Colonic mucosa (tissue), 4 donors: ENCODE data around the gene EPHA5. TPM values are rescaled to one million over a fixed set of nuclear protein-coding genes. Genes with fewer than 3 reads are reported as not detected.
A peak's percentile ranks its signal among the peaks of the same experiment; 100 is the strongest.

Experiments used
- DNase-seq: peaks from one replicate; pipeline ENCODE4 v3.0.0-alpha.2; 2020
- H3K27ac ChIP-seq: fragments of 200-600 bp; one replicate; pipeline ENCODE4 v1.8.0; 2021
- H3K27me3 ChIP-seq: fragments of 200-600 bp; one replicate; pipeline ENCODE4 v1.8.0; 2021
- H3K36me3 ChIP-seq: fragments of 200-600 bp; one replicate; pipeline ENCODE4 v1.8.0; 2021
- H3K4me1 ChIP-seq: fragments of 200-600 bp; one replicate; pipeline ENCODE4 v1.8.0; 2021; ENCODE audit warnings: mild to moderate bottlenecking
- H3K4me3 ChIP-seq: fragments of 200-600 bp; one replicate; pipeline ENCODE4 v1.8.0; 2021
- H3K9ac ChIP-seq, 2 donors: one replicate each; pipeline ENCODE4 v1.7.0; 2013; ENCODE audit warnings: control low read depth in 2 of 2, low read depth in 2 of 2, low read length in 2 of 2
- H3K9me3 ChIP-seq: fragments of 200-600 bp; one replicate; pipeline ENCODE4 v1.8.0; 2021
- intact Hi-C: fragments of 100-400 bp; cut with DNase I; formaldehyde crosslinking; loops from one replicate; pipeline ENCODE4 v1.14.1; 2022
- total RNA-seq, 2 donors: library from RNA; stranded (reverse); fragmentation: NEBNext Ultra II Directional in 1 of 2; extraction: Animal tissue kit (Norgen Biotek cat#: 25700) in 1 of 2; gene quantifications; one replicate each; pipeline ENCODE4 v1.2.1, GENCODE V29; 2021
- TF ChIP-seq, protein P1 (sequence below): fragments of 200-600 bp; IDR thresholded peaks from one replicate; pipeline ENCODE4 v1.8.0; 2022; ENCODE audit warnings: antibody characterized with exemption, mild to moderate bottlenecking
- donor health status: healthy.
- donor health status: DM: no; HTN: no; CAD: no.
- donor health status: DM: no; HTN: no; CAD: no.

The EPHA5 gene
- total RNA-seq, 2 donors from 2014 or later, result 0.07 to 0.13 TPM

DNA sequence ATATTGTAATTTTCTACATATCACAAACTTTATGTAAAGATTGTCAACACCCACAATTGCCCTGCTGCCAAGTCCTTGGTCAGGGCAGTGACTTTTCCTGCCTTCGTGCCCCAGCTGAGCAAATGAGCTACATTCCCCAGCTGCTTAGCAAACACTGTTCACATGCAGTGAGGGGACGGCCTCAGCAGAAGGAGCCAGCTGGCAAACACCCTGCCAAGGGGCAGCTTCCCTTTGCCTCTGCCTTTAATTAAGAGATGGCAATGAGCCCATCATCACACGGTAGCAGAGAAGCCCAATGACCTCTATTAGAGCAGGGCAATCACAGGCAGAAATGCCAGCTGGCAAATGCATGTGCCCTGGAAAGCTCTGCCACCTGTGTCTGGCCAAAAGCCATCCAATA, 253.4 kb downstream of the EPHA5 start:
- no peak overlapping the region for H3K9ac ChIP-seq
- no peaks in the 10 kb centered on the region for H3K36me3 ChIP-seq
- H3K4me3 ChIP-seq, result no peak overlapping the region
- TF ChIP-seq, protein P1, sequence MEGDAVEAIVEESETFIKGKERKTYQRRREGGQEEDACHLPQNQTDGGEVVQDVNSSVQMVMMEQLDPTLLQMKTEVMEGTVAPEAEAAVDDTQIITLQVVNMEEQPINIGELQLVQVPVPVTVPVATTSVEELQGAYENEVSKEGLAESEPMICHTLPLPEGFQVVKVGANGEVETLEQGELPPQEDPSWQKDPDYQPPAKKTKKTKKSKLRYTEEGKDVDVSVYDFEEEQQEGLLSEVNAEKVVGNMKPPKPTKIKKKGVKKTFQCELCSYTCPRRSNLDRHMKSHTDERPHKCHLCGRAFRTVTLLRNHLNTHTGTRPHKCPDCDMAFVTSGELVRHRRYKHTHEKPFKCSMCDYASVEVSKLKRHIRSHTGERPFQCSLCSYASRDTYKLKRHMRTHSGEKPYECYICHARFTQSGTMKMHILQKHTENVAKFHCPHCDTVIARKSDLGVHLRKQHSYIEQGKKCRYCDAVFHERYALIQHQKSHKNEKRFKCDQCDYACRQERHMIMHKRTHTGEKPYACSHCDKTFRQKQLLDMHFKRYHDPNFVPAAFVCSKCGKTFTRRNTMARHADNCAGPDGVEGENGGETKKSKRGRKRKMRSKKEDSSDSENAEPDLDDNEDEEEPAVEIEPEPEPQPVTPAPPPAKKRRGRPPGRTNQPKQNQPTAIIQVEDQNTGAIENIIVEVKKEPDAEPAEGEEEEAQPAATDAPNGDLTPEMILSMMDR, result no peak
- H3K27ac ChIP-seq, result no peak overlapping the region
- H3K4me1 ChIP-seq, result no peaks in the 10 kb centered on the region
- DNase-seq, result peak; percentile 31
- no peaks in the 10 kb centered on the region for H3K27me3 ChIP-seq
- H3K9me3 ChIP-seq, result no peaks in the 10 kb centered on the region
- intact Hi-C loops, result no loop called here

DNA sequence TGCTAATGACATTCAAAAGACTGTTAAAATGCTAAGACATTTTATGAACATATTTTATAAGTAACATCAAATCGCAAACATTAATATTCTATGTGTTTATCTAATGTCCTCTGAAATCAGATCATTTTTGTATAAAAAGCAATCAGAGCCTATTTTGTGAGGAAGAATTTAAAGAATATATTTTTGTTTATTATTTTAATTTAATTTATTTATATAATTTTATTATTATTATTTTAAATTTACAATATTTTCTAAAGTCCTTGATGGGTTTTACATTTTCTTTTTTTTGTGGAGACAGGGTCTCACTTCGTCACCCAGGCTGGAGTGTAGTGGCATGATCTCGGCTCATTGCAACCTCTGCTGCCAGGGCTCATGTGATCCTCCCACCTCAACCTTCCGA, 262.8 kb downstream of the EPHA5 start:
- DNase-seq, result no peak
- intact Hi-C loops, result no loop called here
- H3K9me3 ChIP-seq, result no peaks in the 10 kb centered on the region

DNA sequence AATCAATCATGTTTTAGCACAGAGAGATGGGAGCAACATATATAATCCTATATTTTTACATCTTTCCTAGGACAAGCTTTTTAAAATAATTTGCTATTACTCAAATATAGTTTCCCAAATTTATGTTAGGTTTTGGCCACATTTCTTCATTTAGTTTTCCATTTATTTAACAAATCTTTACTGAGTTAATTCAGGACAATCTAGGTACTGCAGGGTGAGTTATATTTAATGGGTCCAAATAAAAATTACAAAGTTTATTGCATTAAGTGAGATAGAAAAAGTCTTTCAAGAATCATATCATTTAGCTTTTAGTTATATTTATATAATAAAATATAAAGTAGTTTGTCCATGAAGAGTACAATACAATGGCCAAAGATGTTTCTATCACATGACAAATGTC, 269.2 kb downstream of the EPHA5 start:
- Histone ChIP-seq H3K36me3 (no peaks in the 10 kb centered on the region), H3K27me3 (no peaks in the 10 kb centered on the region), H3K4me1 (no peaks in the 10 kb centered on the region), H3K9me3 (no peaks in the 10 kb centered on the region), H3K9ac (no peak overlapping the region), H3K4me3 (no peak overlapping the region), H3K27ac (no peak overlapping the region)
- TF ChIP-seq, protein P1, result no peak
- intact Hi-C loops, result no loop called here
- no peak for DNase-seq

More for the DNA sequence above, 262.8 kb downstream of the EPHA5 start:
- Histone ChIP-seq H3K4me1 (no peaks in the 10 kb centered on the region), H3K9ac (no peak overlapping the region), H3K4me3 (no peak overlapping the region), H3K36me3 (no peaks in the 10 kb centered on the region), H3K27me3 (no peaks in the 10 kb centered on the region), H3K27ac (no peak overlapping the region)
- TF ChIP-seq, protein P1, result no peak

DNA sequence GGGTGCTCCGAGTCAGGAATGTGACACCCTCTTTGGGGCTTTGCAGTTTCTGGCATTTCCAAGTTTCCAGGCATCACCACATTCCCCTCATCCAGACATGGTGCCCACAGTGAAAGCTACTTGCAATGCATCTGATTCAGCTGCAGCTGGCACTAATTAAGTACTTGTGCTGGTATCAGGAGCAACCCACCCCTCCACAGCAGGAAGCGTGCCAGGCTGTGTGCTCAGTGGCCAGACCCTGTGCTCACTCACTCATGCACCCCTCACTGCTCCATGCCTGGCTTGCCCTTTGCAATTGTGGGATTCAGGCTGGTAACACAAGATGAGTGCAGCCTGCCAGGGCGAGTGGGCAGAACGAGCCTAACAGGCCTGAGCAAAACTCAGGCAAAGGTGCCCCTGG, 271.2 kb downstream of the EPHA5 start:
- Histone ChIP-seq H3K9me3 (no peaks in the 10 kb centered on the region), H3K27ac (no peak overlapping the region), H3K27me3 (no peaks in the 10 kb centered on the region), H3K9ac (no peak overlapping the region), H3K36me3 (no peaks in the 10 kb centered on the region), H3K4me3 (no peak overlapping the region), H3K4me1 (no peaks in the 10 kb centered on the region)
- intact Hi-C loops, result no loop called here
- TF ChIP-seq, protein P1, result no peak
- no peak for DNase-seq

DNA sequence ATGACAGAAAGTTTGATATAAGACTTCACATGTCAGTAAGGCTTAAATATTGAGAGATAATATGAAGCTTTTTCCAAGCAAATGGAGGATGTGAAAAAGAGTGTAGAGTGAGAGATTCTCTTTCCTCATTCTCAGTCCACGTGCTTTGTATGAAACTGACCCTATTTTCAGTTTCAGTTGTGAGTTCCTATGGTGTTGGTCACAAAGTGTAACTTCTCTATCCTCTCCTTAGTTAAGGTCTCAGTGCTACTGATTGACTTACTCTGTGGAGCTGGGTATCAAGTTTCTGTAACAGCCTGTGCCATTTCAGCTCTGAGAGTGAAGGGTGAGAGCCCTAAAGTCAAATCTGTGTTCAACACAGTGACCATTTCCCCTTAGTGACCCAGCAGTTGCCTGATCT, 277.2 kb downstream of the EPHA5 start:
- DNase-seq, result no peak
- TF ChIP-seq, protein P1, result no peak
- H3K27ac ChIP-seq, result no peak overlapping the region
- no peaks in the 10 kb centered on the region for H3K27me3 ChIP-seq
- H3K9ac ChIP-seq, result no peak overlapping the region
- no peaks in the 10 kb centered on the region for H3K4me1 ChIP-seq
- H3K36me3 ChIP-seq, result no peaks in the 10 kb centered on the region
- intact Hi-C loops, result no loop called here
- H3K9me3 ChIP-seq, result no peaks in the 10 kb centered on the region
- no peak overlapping the region for H3K4me3 ChIP-seq

DNA sequence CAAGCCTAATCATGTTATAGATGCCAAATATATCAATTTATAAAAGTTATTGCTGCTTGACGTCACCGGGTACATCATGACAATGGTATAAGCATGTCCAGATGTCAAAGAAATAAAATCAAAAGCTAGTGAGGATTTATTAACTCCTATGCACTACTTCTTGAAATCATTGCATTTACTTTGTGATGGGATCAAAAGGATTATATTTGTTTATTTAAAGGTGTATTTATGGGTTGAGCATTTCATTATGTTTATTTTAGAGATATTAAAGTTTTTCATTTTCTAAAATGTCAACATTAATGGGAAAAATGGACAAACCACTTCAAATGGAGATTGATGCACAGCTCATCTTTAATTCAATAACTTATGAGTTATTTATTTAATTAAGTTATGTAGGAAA, 277.8 kb downstream of the EPHA5 start:
- Histone ChIP-seq H3K36me3 (no peaks in the 10 kb centered on the region), H3K9ac (no peak overlapping the region), H3K27me3 (no peaks in the 10 kb centered on the region), H3K4me3 (no peak overlapping the region), H3K4me1 (no peaks in the 10 kb centered on the region), H3K27ac (no peak overlapping the region), H3K9me3 (no peaks in the 10 kb centered on the region)
- intact Hi-C loops, result no loop called here
- TF ChIP-seq, protein P1, result no peak
- DNase-seq, result no peak
